GM19035 (cell line): ENCODE measurements around the gene ADAMTS12.
"Not testable (repeated sequence)": the region's sequence is repeated elsewhere in the genome, so short reads cannot be mapped to it uniquely, and the experiment has no call there.

Experiments
- ATAC-seq: cut with Tn5 transposase; IDR thresholded peaks from one replicate; pipeline ENCODE4 v1.9.1; 2021; ENCODE audit not compliant: unreplicated experiment

The ADAMTS12 gene

GRCh38 chr5:33604503-33604902 is 287.3 kb downstream of the ADAMTS12 start:
- no peak for ATAC-seq

GRCh38 chr5:33601881-33602280 is 289.9 kb downstream of the ADAMTS12 start:
- no peak for ATAC-seq

- no peak for ATAC-seq
Measured at GRCh38 chr5:33595303-33595702, 296.5 kb downstream of the ADAMTS12 start.

- no peak for ATAC-seq
Measured at GRCh38 chr5:33594006-33594405, 297.8 kb downstream of the ADAMTS12 start.

GRCh38 chr5:33592245-33592644 is 299.5 kb downstream of the ADAMTS12 start:
- ATAC-seq: no peak

- ATAC-seq: peak; percentile 88
Measured at GRCh38 chr5:33588654-33589372, 303.0 kb downstream of the ADAMTS12 start.

- no peak for ATAC-seq
Measured at GRCh38 chr5:33583332-33583731, 308.5 kb downstream of the ADAMTS12 start.

- no peak for ATAC-seq
Measured at GRCh38 chr5:33582417-33582816, 309.4 kb downstream of the ADAMTS12 start.

GRCh38 chr5:33579789-33580188 is 312.0 kb downstream of the ADAMTS12 start:
- ATAC-seq: no peak

- no peak for ATAC-seq
Measured at GRCh38 chr5:33579152-33579551, 312.6 kb downstream of the ADAMTS12 start.

GRCh38 chr5:33576726-33577590 is 314.8 kb downstream of the ADAMTS12 start:
- ATAC-seq: no peak

- no peak for ATAC-seq
Measured at GRCh38 chr5:33565324-33565723, 326.5 kb downstream of the ADAMTS12 start.

- ATAC-seq: no peak
Measured at GRCh38 chr5:33563983-33564908, 327.5 kb downstream of the ADAMTS12 start.

GRCh38 chr5:33563530-33563929 is 328.3 kb downstream of the ADAMTS12 start:
- ATAC-seq: no peak

- no peak for ATAC-seq
Measured at GRCh38 chr5:33558489-33558888, 333.3 kb downstream of the ADAMTS12 start.

- ATAC-seq: no peak
Measured at GRCh38 chr5:33557605-33558004, 334.2 kb downstream of the ADAMTS12 start.

GRCh38 chr5:33556330-33557328 is 335.2 kb downstream of the ADAMTS12 start:
- ATAC-seq: no peak

- no peak for ATAC-seq
Measured at GRCh38 chr5:33549982-33550567, 341.7 kb downstream of the ADAMTS12 start.

GRCh38 chr5:33539790-33540189 is 352.0 kb downstream of the ADAMTS12 start:
- ATAC-seq: not testable (repeated sequence)

GRCh38 chr5:33539212-33539611 is 352.6 kb downstream of the ADAMTS12 start:
- ATAC-seq: no peak
